Esophagus muscularis mucosa (tissue), 3 donors: ENCODE results near the gene LSM3.

ENCODE experiments used
- POLR2A ChIP-seq: fragments of 450-650 bp; IDR thresholded peaks from one replicate; pipeline ENCODE4 v1.6.1; 2017; ENCODE audit warnings: antibody characterized with exemption, moderate library complexity, mild to moderate bottlenecking, low read depth
- TF ChIP-seq, protein P1 (sequence below), 3 experiments: fragments of 200-600 bp in 2 of 3; fragments of 450-650 bp in 1 of 3; sonication (generic) in 2 of 3; IDR thresholded peaks; one replicate each; pipeline ENCODE4 v1.5.1; 2017 to 2019; ENCODE audit warnings: antibody characterized with exemption in 3 of 3, mild to moderate bottlenecking in 2 of 3, moderate library complexity in 1 of 3

DNA sequence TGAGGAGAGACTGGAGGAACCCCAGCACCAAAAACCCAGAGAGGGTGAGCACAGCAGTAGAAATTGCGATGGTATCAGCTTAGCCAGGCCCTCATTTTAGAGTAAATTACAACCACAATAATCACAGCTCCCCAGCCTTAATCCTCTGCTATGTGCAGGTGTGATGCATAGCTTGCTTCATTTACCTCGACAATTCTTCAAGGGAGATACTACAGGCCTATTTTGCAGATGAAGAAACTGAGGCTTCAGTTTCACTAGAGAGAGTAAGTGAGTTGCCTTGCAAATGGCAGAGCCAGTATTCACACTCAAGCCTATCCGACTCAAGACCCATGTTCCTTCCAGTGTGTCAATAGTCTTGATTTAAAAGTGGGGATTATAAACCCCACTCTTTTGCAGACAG lies 33.4 kb downstream of the LSM3 start:
- TF ChIP-seq, protein P1, sequence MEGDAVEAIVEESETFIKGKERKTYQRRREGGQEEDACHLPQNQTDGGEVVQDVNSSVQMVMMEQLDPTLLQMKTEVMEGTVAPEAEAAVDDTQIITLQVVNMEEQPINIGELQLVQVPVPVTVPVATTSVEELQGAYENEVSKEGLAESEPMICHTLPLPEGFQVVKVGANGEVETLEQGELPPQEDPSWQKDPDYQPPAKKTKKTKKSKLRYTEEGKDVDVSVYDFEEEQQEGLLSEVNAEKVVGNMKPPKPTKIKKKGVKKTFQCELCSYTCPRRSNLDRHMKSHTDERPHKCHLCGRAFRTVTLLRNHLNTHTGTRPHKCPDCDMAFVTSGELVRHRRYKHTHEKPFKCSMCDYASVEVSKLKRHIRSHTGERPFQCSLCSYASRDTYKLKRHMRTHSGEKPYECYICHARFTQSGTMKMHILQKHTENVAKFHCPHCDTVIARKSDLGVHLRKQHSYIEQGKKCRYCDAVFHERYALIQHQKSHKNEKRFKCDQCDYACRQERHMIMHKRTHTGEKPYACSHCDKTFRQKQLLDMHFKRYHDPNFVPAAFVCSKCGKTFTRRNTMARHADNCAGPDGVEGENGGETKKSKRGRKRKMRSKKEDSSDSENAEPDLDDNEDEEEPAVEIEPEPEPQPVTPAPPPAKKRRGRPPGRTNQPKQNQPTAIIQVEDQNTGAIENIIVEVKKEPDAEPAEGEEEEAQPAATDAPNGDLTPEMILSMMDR (IDR thresholded peaks at IDR 0.05) = no peak
- no peak for TF ChIP-seq POLR2A
